Measurements from ENCODE around the gene ANP32E. TPM values are rescaled to one million over a fixed set of nuclear protein-coding genes. Genes with fewer than 3 reads are reported as not detected.

Gene ANP32E
- total RNA-seq, 1 donor from 2014 or later, result 8.9 TPM

DNA sequence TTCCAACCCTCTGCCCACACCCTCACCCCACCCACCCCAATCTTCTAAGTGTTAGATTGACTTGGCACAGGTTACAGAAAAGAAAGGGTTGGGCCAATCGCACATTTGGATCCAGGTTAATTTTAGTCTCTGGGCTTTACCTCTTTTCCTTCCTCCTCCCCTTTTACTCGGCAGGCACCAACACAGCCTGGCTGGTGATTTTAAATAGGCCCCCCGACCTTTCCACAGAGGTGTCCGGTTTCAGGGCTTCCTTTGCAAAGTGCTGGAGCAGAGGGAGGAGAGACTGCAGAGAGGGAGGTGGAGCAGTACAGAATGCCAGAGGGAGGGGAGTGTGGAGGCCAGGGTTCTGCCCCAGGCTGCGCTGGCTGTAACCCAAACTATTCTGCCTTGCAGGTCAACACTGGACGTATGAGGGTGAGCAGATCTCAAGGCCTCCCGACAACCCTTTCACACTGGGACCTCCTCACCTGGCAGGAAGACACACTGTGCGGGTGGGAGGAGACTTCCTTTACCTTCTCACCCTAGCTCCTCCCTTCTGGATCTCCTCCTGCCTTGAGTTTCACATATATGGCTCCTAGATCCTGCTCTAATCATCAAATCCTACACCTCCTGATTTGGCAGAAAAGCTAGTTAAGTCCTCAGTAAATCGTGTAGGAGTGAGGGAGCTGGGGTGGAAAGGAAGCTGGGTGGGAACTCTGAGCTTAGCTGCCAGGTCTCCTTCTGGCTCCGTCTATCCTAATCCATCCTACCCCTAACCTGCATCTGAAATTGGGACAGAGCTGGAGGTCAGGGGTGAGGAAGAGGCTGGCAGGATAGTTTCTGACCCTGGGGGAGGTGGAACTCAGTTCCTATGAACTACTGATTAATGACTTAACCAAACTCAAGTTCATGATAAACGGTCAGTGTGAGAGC lies 24.1 kb upstream of the ANP32E start:
- TF ChIP-seq, protein P1, sequence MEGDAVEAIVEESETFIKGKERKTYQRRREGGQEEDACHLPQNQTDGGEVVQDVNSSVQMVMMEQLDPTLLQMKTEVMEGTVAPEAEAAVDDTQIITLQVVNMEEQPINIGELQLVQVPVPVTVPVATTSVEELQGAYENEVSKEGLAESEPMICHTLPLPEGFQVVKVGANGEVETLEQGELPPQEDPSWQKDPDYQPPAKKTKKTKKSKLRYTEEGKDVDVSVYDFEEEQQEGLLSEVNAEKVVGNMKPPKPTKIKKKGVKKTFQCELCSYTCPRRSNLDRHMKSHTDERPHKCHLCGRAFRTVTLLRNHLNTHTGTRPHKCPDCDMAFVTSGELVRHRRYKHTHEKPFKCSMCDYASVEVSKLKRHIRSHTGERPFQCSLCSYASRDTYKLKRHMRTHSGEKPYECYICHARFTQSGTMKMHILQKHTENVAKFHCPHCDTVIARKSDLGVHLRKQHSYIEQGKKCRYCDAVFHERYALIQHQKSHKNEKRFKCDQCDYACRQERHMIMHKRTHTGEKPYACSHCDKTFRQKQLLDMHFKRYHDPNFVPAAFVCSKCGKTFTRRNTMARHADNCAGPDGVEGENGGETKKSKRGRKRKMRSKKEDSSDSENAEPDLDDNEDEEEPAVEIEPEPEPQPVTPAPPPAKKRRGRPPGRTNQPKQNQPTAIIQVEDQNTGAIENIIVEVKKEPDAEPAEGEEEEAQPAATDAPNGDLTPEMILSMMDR (IDR thresholded peaks at IDR 0.05), result no peak
- Histone ChIP-seq H3K27me3 (no peaks in the 10 kb centered on the region), H3K4me1 (peaks cover 0 to 9% of the 10 kb centered on the region in 2 donors), H3K36me3 (peaks cover 1 to 9% of the 10 kb centered on the region in 2 donors), H3K27ac (no peak overlapping the region), H3K9me3 (no peaks in the 10 kb centered on the region), H3K4me3 (no peak overlapping the region)
- no peak for DNase-seq (ENCODE audit: low spot score in 2 of 2)
- intact Hi-C loops (cut with DNase I), result no loop called here

- H3K9me3 ChIP-seq, result no peaks in the 10 kb centered on the region
- TF ChIP-seq, protein P1 (IDR thresholded peaks at IDR 0.05), result no peak
- peaks cover 0 to 9% of the 10 kb centered on the region in 2 donors for H3K4me1 ChIP-seq
- H3K27me3 ChIP-seq, result no peaks in the 10 kb centered on the region
- no peak overlapping the region for H3K4me3 ChIP-seq
- H3K27ac ChIP-seq, result no peak overlapping the region
- intact Hi-C loops (cut with DNase I), result no loop called here
- DNase-seq (ENCODE audit: low spot score in 2 of 2), result no peak
- peaks cover 0 to under 1% of the 10 kb centered on the region in 2 donors for H3K36me3 ChIP-seq
Observed at GRCh38 chr1:150259217-150259616, 23.3 kb upstream of the ANP32E start.

DNA sequence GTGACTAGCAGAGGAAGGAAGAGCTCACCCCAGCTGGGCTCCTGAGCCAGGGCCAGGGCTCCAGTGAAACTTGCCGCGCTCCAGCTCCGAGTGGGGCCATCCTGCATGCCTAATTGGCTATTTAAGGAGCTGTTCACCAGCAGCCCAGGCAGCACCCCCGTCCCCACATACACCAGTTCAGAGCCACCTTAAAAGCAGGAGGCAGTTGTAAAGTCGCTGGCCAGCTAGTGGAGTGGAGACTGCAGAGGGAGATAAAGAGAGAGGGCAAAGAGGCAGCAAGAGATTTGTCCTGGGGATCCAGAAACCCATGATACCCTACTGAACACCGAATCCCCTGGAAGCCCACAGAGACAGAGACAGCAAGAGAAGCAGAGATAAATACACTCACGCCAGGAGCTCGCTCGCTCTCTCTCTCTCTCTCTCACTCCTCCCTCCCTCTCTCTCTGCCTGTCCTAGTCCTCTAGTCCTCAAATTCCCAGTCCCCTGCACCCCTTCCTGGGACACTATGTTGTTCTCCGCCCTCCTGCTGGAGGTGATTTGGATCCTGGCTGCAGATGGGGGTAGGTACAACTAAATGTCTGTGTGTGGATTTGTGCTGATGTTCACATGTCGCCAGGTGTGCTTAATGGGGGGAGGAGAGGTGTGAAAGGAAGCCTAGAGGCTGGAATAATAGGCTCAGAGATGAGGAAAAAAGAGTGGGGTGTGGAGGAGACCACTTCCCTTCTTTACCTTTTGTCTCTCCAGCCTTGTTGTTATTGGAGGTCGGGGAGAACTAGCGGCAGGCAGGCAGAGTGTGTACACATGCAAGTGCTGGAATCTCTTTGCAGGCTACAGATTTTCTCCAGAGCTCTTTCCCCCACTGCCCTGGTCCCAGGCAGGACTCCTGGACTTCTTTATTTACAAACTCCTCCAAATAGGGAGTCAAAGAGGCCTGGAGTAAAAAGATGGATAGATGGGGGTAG lies 22.0 kb upstream of the ANP32E start, which contains the start of gene CA14:
Gene CA14 (plus strand): TSS at position 151 of the 962 bp plus-strand sequence. CDS start 355 bp downstream, at position 506.
- no peak within 1 kb of the TSS for H3K27ac ChIP-seq
- no peaks in the 10 kb centered on the region for H3K36me3 ChIP-seq
- H3K4me3 ChIP-seq, result no peak within 1 kb of the TSS
- peaks cover 0 to 9% of the 10 kb centered on the region in 2 donors for H3K4me1 ChIP-seq
- no peaks in the 10 kb centered on the region for H3K27me3 ChIP-seq
- no peak for DNase-seq (ENCODE audit: low spot score in 2 of 2)
- H3K9me3 ChIP-seq, result no peaks in the 10 kb centered on the region
- TF ChIP-seq, protein P1 (IDR thresholded peaks at IDR 0.05), result no peak
- intact Hi-C loops (cut with DNase I), result no loop called here

- no peak overlapping the region for H3K27ac ChIP-seq
- no peak for DNase-seq (ENCODE audit: low spot score in 2 of 2)
- intact Hi-C loops (cut with DNase I), result loop anchor here (1.0 kb wide), 2 partner anchors 12 to 25 kb away; no protein-coding TSS in a partner anchor
- H3K27me3 ChIP-seq, result no peaks in the 10 kb centered on the region
- H3K9me3 ChIP-seq, result no peaks in the 10 kb centered on the region
- no peaks in the 10 kb centered on the region for H3K36me3 ChIP-seq
- TF ChIP-seq, protein P1 (IDR thresholded peaks at IDR 0.05), result no peak
- peak overlapping the region in 1 of 2 donors; percentile 57 for H3K4me3 ChIP-seq
- peaks cover 0 to 9% of the 10 kb centered on the region in 2 donors for H3K4me1 ChIP-seq
Observed at GRCh38 chr1:150256554-150257341, 20.8 kb upstream of the ANP32E start.

GRCh38 chr1:150256198-150256553 lies 20.3 kb upstream of the ANP32E start:
- Histone ChIP-seq H3K27me3 (no peaks in the 10 kb centered on the region), H3K4me3 (peak overlapping the region in 1 of 2 donors; percentile 57), H3K36me3 (no peaks in the 10 kb centered on the region), H3K4me1 (peaks cover 0 to 9% of the 10 kb centered on the region in 2 donors), H3K27ac (peak overlapping the region in 1 of 2 donors; percentile 38), H3K9me3 (no peaks in the 10 kb centered on the region)
- no peak for DNase-seq (ENCODE audit: low spot score in 2 of 2)
- intact Hi-C loops (cut with DNase I), result loop anchor here (1.0 kb wide), 2 partner anchors 12 to 25 kb away; no protein-coding TSS in a partner anchor
- TF ChIP-seq, protein P1 (IDR thresholded peaks at IDR 0.05), result no peak
